HG02981 (cell line): Measurements from ENCODE around the gene EMILIN3.

Source experiments
- ATAC-seq: cut with Tn5 transposase; IDR thresholded peaks from one replicate; pipeline ENCODE4 v1.9.1; 2021; ENCODE audit warnings: mild to moderate bottlenecking, moderate library complexity; ENCODE audit not compliant: unreplicated experiment

EMILIN3 gene

GRCh38 chr20:41366546-41367392 is at the start of gene EMILIN3:
EMILIN3 (minus strand) TSS chr20:41366818; CDS start chr20:41366634, 184 bp downstream.
- no peak for ATAC-seq

GRCh38 chr20:41415191-41415590 is 48.6 kb upstream of the EMILIN3 start:
- no peak for ATAC-seq

- ATAC-seq = no peak
Observed at GRCh38 chr20:41413169-41413568, 46.6 kb upstream of the EMILIN3 start.

- ATAC-seq = no peak
Observed at GRCh38 chr20:41412324-41413120, 45.9 kb upstream of the EMILIN3 start.

GRCh38 chr20:41411391-41411847 is 44.8 kb upstream of the EMILIN3 start:
- no peak for ATAC-seq

GRCh38 chr20:41408986-41409385 is 42.4 kb upstream of the EMILIN3 start:
- no peak for ATAC-seq

GRCh38 chr20:41408156-41408794 is 41.7 kb upstream of the EMILIN3 start:
- ATAC-seq = no peak

- no peak for ATAC-seq
Observed at GRCh38 chr20:41407607-41408006, 41.0 kb upstream of the EMILIN3 start.

- ATAC-seq = no peak
Observed at GRCh38 chr20:41406896-41407444, 40.4 kb upstream of the EMILIN3 start.

- no peak for ATAC-seq
Observed at GRCh38 chr20:41406353-41406752, 39.7 kb upstream of the EMILIN3 start.

- ATAC-seq = no peak
Observed at GRCh38 chr20:41405436-41405835, 38.8 kb upstream of the EMILIN3 start.

GRCh38 chr20:41403604-41404003 is 37.0 kb upstream of the EMILIN3 start:
- ATAC-seq = no peak

GRCh38 chr20:41398408-41398807 is 31.8 kb upstream of the EMILIN3 start:
- no peak for ATAC-seq

GRCh38 chr20:41395667-41396664 is 29.3 kb upstream of the EMILIN3 start:
- ATAC-seq = no peak

GRCh38 chr20:41394931-41395666 is 28.5 kb upstream of the EMILIN3 start:
- no peak for ATAC-seq

- no peak for ATAC-seq
Observed at GRCh38 chr20:41394081-41394480, 27.5 kb upstream of the EMILIN3 start.

GRCh38 chr20:41393705-41394066 is 27.1 kb upstream of the EMILIN3 start:
- ATAC-seq = no peak

GRCh38 chr20:41392871-41393704 is 26.5 kb upstream of the EMILIN3 start:
- ATAC-seq = no peak
